IMR-90 (cell line): ENCODE data around the gene INPP5F. TPM values are rescaled to one million over a fixed set of nuclear protein-coding genes. Genes with fewer than 3 reads are reported as not detected.

Experiments
- ATAC-seq: fragments of 200-7000 bp; cut with Tn5 transposase; 2 replicates; pipeline ENCODE4 v1.9.1; 2020; ENCODE audit warnings: low read depth, mild to moderate bottlenecking, moderate library complexity
- BruUV-seq: library from RNA; stranded (reverse); fragments of 400-500 nt; replicated peaks from 2 replicates; lab custom pipeline; 2021; lab: Mats Ljungman, UMichigan
- CTCF ChIA-PET: fragments of 300-600 bp; formaldehyde crosslinking; extraction: SDS; loops from one replicate; lab custom pipeline; 2021; ENCODE audit warnings: antibody characterized with exemption; lab: Yijun Ruan, JAX
- POLR2A ChIA-PET: fragments of 300-600 bp; sonication (Branson Sonifier 250); formaldehyde crosslinking; loops from one replicate; lab custom pipeline; 2022; ENCODE audit warnings: antibody characterized with exemption; ENCODE audit not compliant: unreplicated experiment; lab: Charles Lee
- DNase-seq: peaks from one replicate; pipeline ENCODE4 v3.0.0; 2013
- H2AFZ ChIP-seq: replicated peaks from 2 replicates; pipeline ENCODE3; 2013; ENCODE audit warnings: low read length, mild to moderate bottlenecking; ENCODE audit not compliant: poor library complexity
- H2AK5ac ChIP-seq: 2 replicates; pipeline ENCODE4 v1.6.1; 2013; ENCODE audit warnings: low read depth, low read length, inconsistent platforms
- H2AK9ac ChIP-seq: replicated peaks from 2 replicates; pipeline ENCODE3; 2013; ENCODE audit warnings: mild to moderate bottlenecking, low read depth, low read length, moderate library complexity; ENCODE audit not compliant: poor library complexity
- H2BK120ac ChIP-seq: 2 replicates; pipeline ENCODE4 v1.6.1; 2013; ENCODE audit warnings: low read depth, low read length, inconsistent platforms
- H2BK15ac ChIP-seq: 3 replicates; pipeline ENCODE4 v1.6.1; 2013; ENCODE audit warnings: low read depth, low read length, inconsistent platforms
- H2BK20ac ChIP-seq: 2 replicates; pipeline ENCODE4 v1.6.1; 2013; ENCODE audit warnings: low read depth, mild to moderate bottlenecking, inconsistent platforms, low read length, moderate library complexity
- H2BK5ac ChIP-seq: 2 replicates; pipeline ENCODE4 v1.6.1; 2013; ENCODE audit warnings: mild to moderate bottlenecking, low read depth, low read length, inconsistent platforms; ENCODE audit not compliant: poor library complexity, severe bottlenecking
- H3K14ac ChIP-seq: replicated peaks from 2 replicates; pipeline ENCODE4 v1.6.1; 2013; ENCODE audit warnings: low read depth, low read length, inconsistent platforms
- H3K18ac ChIP-seq: 2 replicates; pipeline ENCODE4 v1.6.1; 2013; ENCODE audit warnings: low read depth, low read length, control low read depth
- H3K23ac ChIP-seq: 2 replicates; pipeline ENCODE4 v1.6.1; 2013; ENCODE audit warnings: low read depth, low read length, inconsistent platforms
- H3K27ac ChIP-seq: 2 replicates; pipeline ENCODE4 v1.5.1; 2013; ENCODE audit warnings: mild to moderate bottlenecking, control low read depth, low read length; ENCODE audit not compliant: insufficient read depth
- H3K27me3 ChIP-seq: 2 replicates; pipeline ENCODE4 v1.6.1; 2013; ENCODE audit warnings: low read length; ENCODE audit not compliant: control insufficient read depth, insufficient read depth
- H3K36me3 ChIP-seq: 2 replicates; pipeline ENCODE4 v1.6.1; 2013; ENCODE audit warnings: low read length, mixed read lengths; ENCODE audit not compliant: control insufficient read depth, insufficient read depth
- H3K4ac ChIP-seq: 2 replicates; pipeline ENCODE4 v1.6.1; 2013; ENCODE audit warnings: low read depth, low read length, inconsistent platforms
- H3K4me1 ChIP-seq: 2 replicates; pipeline ENCODE4 v1.6.1; 2013; ENCODE audit warnings: low read length, mixed read lengths; ENCODE audit not compliant: control insufficient read depth, insufficient read depth
- H3K4me2 ChIP-seq: 2 replicates; pipeline ENCODE4 v1.6.1; 2013; ENCODE audit warnings: low read depth, mild to moderate bottlenecking, control low read depth, low read length, moderate library complexity
- H3K4me3 ChIP-seq: 2 replicates; pipeline ENCODE4 v1.5.1; 2013; ENCODE audit warnings: low read depth, mild to moderate bottlenecking, control low read depth, low read length, moderate library complexity; ENCODE audit not compliant: insufficient read depth
- H3K56ac ChIP-seq: 2 replicates; pipeline ENCODE4 v1.6.1; 2013; ENCODE audit warnings: low read length, inconsistent platforms; ENCODE audit not compliant: insufficient read depth; ENCODE audit errors: extremely low read depth
- H3K79me1 ChIP-seq, 2 experiments: 2 replicates each; pipeline ENCODE4 v1.6.1; 2013; ENCODE audit warnings: low read length in 2 of 2, inconsistent platforms in 1 of 2, low read depth in 1 of 2
- H3K9ac ChIP-seq: 2 replicates; pipeline ENCODE4 v1.6.1; 2013; ENCODE audit warnings: low read depth, low read length, control low read depth
- H3K9me1 ChIP-seq: 2 replicates; pipeline ENCODE4 v1.6.1; 2013; ENCODE audit warnings: low read length, inconsistent platforms; ENCODE audit not compliant: insufficient read depth
- H3K9me3 ChIP-seq: 2 replicates; pipeline ENCODE4 v1.6.1; 2013; ENCODE audit warnings: low read length; ENCODE audit not compliant: control insufficient read depth, insufficient read depth
- H4K20me1 ChIP-seq: 2 replicates; pipeline ENCODE4 v1.6.1; 2013; ENCODE audit warnings: low read length, inconsistent platforms; ENCODE audit not compliant: insufficient read depth
- H4K5ac ChIP-seq: 2 replicates; pipeline ENCODE4 v1.6.1; 2013; ENCODE audit warnings: mild to moderate bottlenecking, low read depth, low read length, control low read depth
- H4K8ac ChIP-seq, 2 experiments: 2 replicates each; pipeline ENCODE4 v1.6.1; 2013; ENCODE audit warnings: low read depth in 2 of 2, low read length in 2 of 2, control low read depth in 1 of 2, inconsistent platforms in 1 of 2
- H4K91ac ChIP-seq: 2 replicates; pipeline ENCODE4 v1.6.1; 2013; ENCODE audit warnings: low read depth, low read length, inconsistent platforms; ENCODE audit not compliant: insufficient read depth
- CEBPB ChIP-seq: IDR thresholded peaks from 2 replicates; pipeline ENCODE4 v1.6.1; 2012; ENCODE audit warnings: low read depth, low read length, improper control_type of control experiment
- CHD1 ChIP-seq: IDR thresholded peaks from 2 replicates; pipeline ENCODE4 v1.6.1; 2012; ENCODE audit warnings: low read depth, low read length, improper control_type of control experiment
- MAFK ChIP-seq: IDR thresholded peaks from 2 replicates; pipeline ENCODE4 v1.6.1; 2012; ENCODE audit warnings: low read depth, low read length, improper control_type of control experiment
- POLR2A ChIP-seq: IDR thresholded peaks from 2 replicates; pipeline ENCODE4 v1.6.1; 2012; ENCODE audit warnings: mild to moderate bottlenecking, low read depth, low read length
- RAD21 ChIP-seq: IDR thresholded peaks from 2 replicates; pipeline ENCODE4 v1.6.1; 2012; ENCODE audit warnings: low read length, improper control_type of control experiment
- RFX5 ChIP-seq: IDR thresholded peaks from 2 replicates; pipeline ENCODE4 v1.8.0; 2012; ENCODE audit warnings: low read depth, mild to moderate bottlenecking, low read length, moderate library complexity
- WGBS, 2 experiments: methylation state at CpG; one replicate each; pipeline versions ENCODE4 v1.1.5 to v1.1.7; 2013; ENCODE audit warnings: missing lambda C conversion rate in 2 of 2; ENCODE audit not compliant: insufficient read length in 1 of 2; ENCODE audit errors: extremely low coverage in 2 of 2; 5-methylcytosine and 5-hydroxymethylcytosine counted together
- dilution Hi-C: fragments of 300-500 bp; cut with HindIII; formaldehyde crosslinking; loops from one replicate; pipeline ENCODE4 v1.14.3; 2018; ENCODE audit warnings: low sequenced_read_pairs; ENCODE audit not compliant: unreplicated experiment
- in situ Hi-C: fragments of 300-500 bp; cut with MboI; formaldehyde crosslinking; loops from 3 replicates; pipeline ENCODE4 v1.14.3; 2019; ENCODE audit warnings: low sequenced_read_pairs, inconsistent platforms, mixed read lengths
- intact Hi-C: fragments of 100-400 bp; cut with micrococcal nuclease; formaldehyde crosslinking; loops from 2 replicates; pipeline ENCODE4 v1.10.0; 2022
- polyA plus RNA-seq, 3 experiments: library from polyadenylated mRNA; depleted of rRNA; stranded (reverse); fragments of >200 nt; gene quantifications; 2 replicates each; pipeline ENCODE4 v1.2.3, GENCODE V29; 2012; ENCODE audit warnings: low replicate concordance in 1 of 3
- total RNA-seq: library from RNA; depleted of rRNA; stranded (reverse); fragments of >200 nt; gene quantifications from 2 replicates; pipeline ENCODE4 v1.2.3, GENCODE V29; 2012
- TF ChIP-seq, protein P1 (sequence below): fragments of 150-350 bp; IDR thresholded peaks from 2 replicates; pipeline ENCODE4 v1.6.1; 2017; ENCODE audit warnings: mild to moderate bottlenecking, antibody characterized with exemption, low read length, low read depth
- TF ChIP-seq, protein P2 (sequence below): fragments of 150-350 bp; IDR thresholded peaks from 2 replicates; pipeline ENCODE4 v1.6.1; 2016; ENCODE audit warnings: low read depth, mild to moderate bottlenecking, low read length, moderate library complexity, borderline replicate concordance

The INPP5F gene
- total and polyA plus RNA-seq, 2 of the 4 experiments (the other 2 are of a cell fraction) = 19.0 to 29.6 TPM

DNA sequence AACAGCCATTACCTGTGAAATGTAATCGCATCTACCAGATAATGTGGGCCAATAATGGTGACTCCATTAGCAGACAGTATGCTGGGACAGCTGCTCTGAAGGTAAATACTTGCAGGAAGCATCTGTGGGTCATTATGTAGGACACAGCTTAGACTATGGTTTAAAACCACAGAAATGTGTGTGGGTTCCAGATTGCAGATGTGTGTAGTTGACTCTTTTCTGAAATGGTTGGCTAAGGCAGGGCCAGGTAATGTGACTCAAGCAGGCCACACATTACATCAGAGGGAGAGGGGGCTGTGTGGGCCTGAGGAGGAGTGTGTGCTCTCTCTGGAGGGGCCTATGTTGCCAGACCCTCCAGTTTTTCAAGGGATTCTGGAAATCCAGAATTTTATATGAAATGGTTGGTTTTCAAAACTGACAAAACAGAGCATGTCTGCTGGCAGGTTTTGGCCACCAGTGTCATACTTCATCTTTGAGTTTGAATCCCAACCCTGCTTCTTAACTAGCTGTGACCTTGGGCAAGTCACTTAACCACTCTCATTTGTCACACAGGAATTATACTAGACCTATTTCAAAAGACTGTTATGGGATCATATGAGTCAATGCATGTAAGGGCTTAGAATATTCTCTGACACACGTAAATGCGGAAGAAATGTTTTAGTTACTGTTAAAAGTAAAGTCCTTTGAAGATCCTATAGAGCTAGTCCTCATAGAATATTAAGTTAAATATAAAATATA, 82.3 kb downstream of the INPP5F start (continued):
- TF ChIP-seq, protein P1, sequence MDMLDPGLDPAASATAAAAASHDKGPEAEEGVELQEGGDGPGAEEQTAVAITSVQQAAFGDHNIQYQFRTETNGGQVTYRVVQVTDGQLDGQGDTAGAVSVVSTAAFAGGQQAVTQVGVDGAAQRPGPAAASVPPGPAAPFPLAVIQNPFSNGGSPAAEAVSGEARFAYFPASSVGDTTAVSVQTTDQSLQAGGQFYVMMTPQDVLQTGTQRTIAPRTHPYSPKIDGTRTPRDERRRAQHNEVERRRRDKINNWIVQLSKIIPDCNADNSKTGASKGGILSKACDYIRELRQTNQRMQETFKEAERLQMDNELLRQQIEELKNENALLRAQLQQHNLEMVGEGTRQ = no peak
- no peak for TF ChIP-seq POLR2A

DNA sequence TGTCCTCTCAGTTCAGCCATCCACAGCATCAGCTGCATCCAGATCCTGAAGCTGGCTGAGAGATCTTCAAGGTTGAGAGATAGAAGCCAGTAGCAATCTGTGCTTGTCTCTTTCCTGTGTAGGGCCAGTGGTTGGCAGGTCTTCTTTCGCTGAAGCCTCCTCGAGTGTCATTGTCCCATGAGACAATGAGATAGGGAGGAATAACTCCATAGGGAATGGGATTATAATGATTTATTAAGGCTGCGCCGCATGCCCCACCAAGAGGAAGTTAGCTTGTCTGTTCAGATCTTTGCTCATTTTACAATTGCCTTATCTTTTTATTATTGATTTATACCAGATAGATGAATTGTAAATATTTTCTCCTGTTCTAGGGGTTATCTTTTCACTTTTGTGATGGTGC, 85.3 kb downstream of the INPP5F start:
- no peak overlapping the region for H2BK5ac ChIP-seq
- no peaks in the 10 kb centered on the region for H4K20me1 ChIP-seq
- H3K27ac ChIP-seq = no peak overlapping the region
- H3K23ac ChIP-seq = no peak overlapping the region
- H3K4me1 ChIP-seq = no peaks in the 10 kb centered on the region
- H3K9ac ChIP-seq = no peak overlapping the region
- no peak overlapping the region for H3K4me2 ChIP-seq
- TF ChIP-seq CEBPB (no peak), POLR2A (no peak), CHD1 (no peak), RAD21 (no peak), RFX5 (no peak), MAFK (no peak)
- TF ChIP-seq, protein P1 = no peak
- TF ChIP-seq, protein P2, sequence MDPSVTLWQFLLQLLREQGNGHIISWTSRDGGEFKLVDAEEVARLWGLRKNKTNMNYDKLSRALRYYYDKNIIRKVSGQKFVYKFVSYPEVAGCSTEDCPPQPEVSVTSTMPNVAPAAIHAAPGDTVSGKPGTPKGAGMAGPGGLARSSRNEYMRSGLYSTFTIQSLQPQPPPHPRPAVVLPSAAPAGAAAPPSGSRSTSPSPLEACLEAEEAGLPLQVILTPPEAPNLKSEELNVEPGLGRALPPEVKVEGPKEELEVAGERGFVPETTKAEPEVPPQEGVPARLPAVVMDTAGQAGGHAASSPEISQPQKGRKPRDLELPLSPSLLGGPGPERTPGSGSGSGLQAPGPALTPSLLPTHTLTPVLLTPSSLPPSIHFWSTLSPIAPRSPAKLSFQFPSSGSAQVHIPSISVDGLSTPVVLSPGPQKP = no peak
- H3K79me1 ChIP-seq = no peaks in the 10 kb centered on the region
- dilution Hi-C loops = no loop called here
- no peak overlapping the region for H2BK120ac ChIP-seq
- H4K8ac ChIP-seq = no peak overlapping the region
- H2AFZ ChIP-seq = no peak overlapping the region
- in situ Hi-C loops = no loop called here
- no peak overlapping the region for H2BK15ac ChIP-seq
- no peaks in the 10 kb centered on the region for H3K27me3 ChIP-seq
- DNase-seq = no peak
- H2BK20ac ChIP-seq = no peak overlapping the region
- no peak overlapping the region for H4K91ac ChIP-seq
- intact Hi-C loops = loop anchor here (5.0 kb wide), 1 partner anchor 49 kb away; no protein-coding TSS in a partner anchor
- H3K4me3 ChIP-seq = no peak overlapping the region
- no peak for ATAC-seq
- no peak overlapping the region for H2AK5ac ChIP-seq
- H4K5ac ChIP-seq = no peak overlapping the region
- WGBS, 2 experiments = no CpG with 5 or more reads among the region's 4 CpGs
- H3K56ac ChIP-seq = no peak overlapping the region
- ChIA-PET CTCF (no interaction called here), POLR2A (no interaction called here)
- no TSS peak for BruUV-seq
- H3K36me3 ChIP-seq = peaks cover 3% of the 10 kb centered on the region
- H3K9me1 ChIP-seq = peaks cover 6% of the 10 kb centered on the region; the same call in 1 of the 2 replicates
- no peak overlapping the region for H2AK9ac ChIP-seq
- H3K4ac ChIP-seq = no peak overlapping the region
- H3K14ac ChIP-seq = no peak overlapping the region
- H3K18ac ChIP-seq = no peak overlapping the region
- no peaks in the 10 kb centered on the region for H3K9me3 ChIP-seq
